ENCODE data around the gene TRPC4.

Gene TRPC4

GRCh38 chr13:37869756-37870488 is at the start of gene TRPC4:
Gene TRPC4, minus strand, starts transcription at chr13:37869772. Its CDS starts 86,439 bp downstream, at chr13:37783333.
- Histone ChIP-seq H3K36me3 (0 out of 2 replicates have a peak, but pooled peaks cover 10% of the 10 kb centered on the region), H4K20me1 (no peaks in the 10 kb centered on the region), H3K4me3 (no peak within 1 kb of the TSS), H3K27ac (no peak within 1 kb of the TSS), H3K9me3 (peaks cover 23% of the 10 kb centered on the region), H3K4me1 (no peaks in the 10 kb centered on the region), H3K4me2 (no peak within 1 kb of the TSS), H3K27me3 (no peaks in the 10 kb centered on the region), H3K9ac (no peak within 1 kb of the TSS)
- TF ChIP-seq Cebpa-rat (IDR thresholded peaks at IDR 0.05) = no peak

- Histone ChIP-seq H3K27ac (no peak overlapping the region), H3K9ac (no peak overlapping the region), H3K27me3 (no peaks in the 10 kb centered on the region), H3K4me2 (no peak overlapping the region), H4K20me1 (no peaks in the 10 kb centered on the region), H3K36me3 (no peaks in the 10 kb centered on the region), H3K9me3 (peaks cover 29% of the 10 kb centered on the region), H3K4me1 (peaks cover 15% of the 10 kb centered on the region), H3K4me3 (no peak overlapping the region)
- TF ChIP-seq Cebpa-rat (IDR thresholded peaks at IDR 0.05) = no peak
Observed at GRCh38 chr13:37918751-37919150, 49.2 kb upstream of the TRPC4 start.

- H3K9ac ChIP-seq = no peak overlapping the region; the same call in 1 of the 2 replicates
- no peaks in the 10 kb centered on the region for H3K27me3 ChIP-seq
- H3K27ac ChIP-seq = no peak overlapping the region
- no peak for TF ChIP-seq Cebpa-rat (IDR thresholded peaks at IDR 0.05)
- no peaks in the 10 kb centered on the region for H3K36me3 ChIP-seq
- H3K4me2 ChIP-seq = peak overlapping the region; percentile 11; the same call in 1 of the 2 replicates
- H4K20me1 ChIP-seq = no peaks in the 10 kb centered on the region
- H3K4me3 ChIP-seq = no peak overlapping the region
- peaks cover 15% of the 10 kb centered on the region for H3K4me1 ChIP-seq
- H3K9me3 ChIP-seq = peaks cover 29% of the 10 kb centered on the region
Observed at GRCh38 chr13:37918116-37918714, 48.6 kb upstream of the TRPC4 start.

GRCh38 chr13:37914781-37915391 is 45.3 kb upstream of the TRPC4 start:
- TF ChIP-seq Cebpa-rat (IDR thresholded peaks at IDR 0.05) = no peak
- Histone ChIP-seq H3K4me1 (peaks cover 14% of the 10 kb centered on the region), H3K9me3 (peaks cover 39% of the 10 kb centered on the region), H3K4me3 (no peak overlapping the region), H3K27ac (no peak overlapping the region), H3K27me3 (no peaks in the 10 kb centered on the region), H3K9ac (no peak overlapping the region), H3K4me2 (no peak overlapping the region), H3K36me3 (no peaks in the 10 kb centered on the region), H4K20me1 (no peaks in the 10 kb centered on the region)

GRCh38 chr13:37910790-37911189 is 41.2 kb upstream of the TRPC4 start:
- no peak overlapping the region for H3K27ac ChIP-seq
- no peaks in the 10 kb centered on the region for H3K27me3 ChIP-seq
- no peak overlapping the region for H3K4me3 ChIP-seq
- H3K4me1 ChIP-seq = peaks cover 16% of the 10 kb centered on the region
- H3K4me2 ChIP-seq = no peak overlapping the region
- TF ChIP-seq Cebpa-rat (IDR thresholded peaks at IDR 0.05) = no peak
- H3K9me3 ChIP-seq = peaks cover 25% of the 10 kb centered on the region
- H3K9ac ChIP-seq = no peak overlapping the region
- H4K20me1 ChIP-seq = no peaks in the 10 kb centered on the region
- no peaks in the 10 kb centered on the region for H3K36me3 ChIP-seq

GRCh38 chr13:37906880-37907279 is 37.3 kb upstream of the TRPC4 start:
- H3K9ac ChIP-seq = peak overlapping the region; percentile 5; the same call in 1 of the 2 replicates
- peaks cover 20% of the 10 kb centered on the region; the same call in 1 of the 2 replicates for H3K9me3 ChIP-seq
- peaks cover 30% of the 10 kb centered on the region for H3K4me1 ChIP-seq
- H3K4me3 ChIP-seq = no peak overlapping the region
- peak overlapping the region; percentile 48 for H3K4me2 ChIP-seq
- no peaks in the 10 kb centered on the region for H3K27me3 ChIP-seq
- H3K36me3 ChIP-seq = no peaks in the 10 kb centered on the region
- no peak for TF ChIP-seq Cebpa-rat (IDR thresholded peaks at IDR 0.05)
- no peaks in the 10 kb centered on the region for H4K20me1 ChIP-seq
- H3K27ac ChIP-seq = peak overlapping the region; percentile 76

GRCh38 chr13:37905736-37906135 is 36.2 kb upstream of the TRPC4 start:
- H3K9ac ChIP-seq = peak overlapping the region; percentile 60; the same call in 1 of the 2 replicates
- H3K36me3 ChIP-seq = no peaks in the 10 kb centered on the region
- no peak overlapping the region for H3K4me3 ChIP-seq
- TF ChIP-seq Cebpa-rat (IDR thresholded peaks at IDR 0.05) = no peak
- H3K27ac ChIP-seq = peak overlapping the region; percentile 76
- no peaks in the 10 kb centered on the region for H4K20me1 ChIP-seq
- H3K4me1 ChIP-seq = peaks cover 30% of the 10 kb centered on the region
- peak overlapping the region; percentile 48 for H3K4me2 ChIP-seq
- H3K27me3 ChIP-seq = no peaks in the 10 kb centered on the region
- H3K9me3 ChIP-seq = peaks cover 21% of the 10 kb centered on the region; the same call in 1 of the 2 replicates

GRCh38 chr13:37899753-37900152 is 30.2 kb upstream of the TRPC4 start:
- H3K4me1 ChIP-seq = peaks cover 10% of the 10 kb centered on the region
- H3K36me3 ChIP-seq = no peaks in the 10 kb centered on the region
- no peak overlapping the region for H3K27ac ChIP-seq
- peaks cover 18% of the 10 kb centered on the region; the same call in 1 of the 2 replicates for H3K9me3 ChIP-seq
- H3K4me3 ChIP-seq = no peak overlapping the region
- H3K4me2 ChIP-seq = peak overlapping the region; percentile 11
- no peak overlapping the region for H3K9ac ChIP-seq
- TF ChIP-seq Cebpa-rat (IDR thresholded peaks at IDR 0.05) = no peak
- H3K27me3 ChIP-seq = no peaks in the 10 kb centered on the region
- H4K20me1 ChIP-seq = no peaks in the 10 kb centered on the region

- H3K27ac ChIP-seq = no peak overlapping the region
- TF ChIP-seq Cebpa-rat (IDR thresholded peaks at IDR 0.05) = no peak
- no peaks in the 10 kb centered on the region; the same call in 1 of the 2 replicates for H3K9me3 ChIP-seq
- no peaks in the 10 kb centered on the region for H3K36me3 ChIP-seq
- no peak overlapping the region for H3K9ac ChIP-seq
- H3K4me3 ChIP-seq = no peak overlapping the region
- H3K4me1 ChIP-seq = no peaks in the 10 kb centered on the region
- H3K27me3 ChIP-seq = no peaks in the 10 kb centered on the region
- H3K4me2 ChIP-seq = no peak overlapping the region
- no peaks in the 10 kb centered on the region for H4K20me1 ChIP-seq
Observed at GRCh38 chr13:37893321-37893720, 23.7 kb upstream of the TRPC4 start.

GRCh38 chr13:37889820-37890219 is 20.2 kb upstream of the TRPC4 start:
- no peak overlapping the region for H3K9ac ChIP-seq
- H3K9me3 ChIP-seq = no peaks in the 10 kb centered on the region; the same call in 1 of the 2 replicates
- H3K4me1 ChIP-seq = no peaks in the 10 kb centered on the region
- H3K4me3 ChIP-seq = no peak overlapping the region
- no peaks in the 10 kb centered on the region for H4K20me1 ChIP-seq
- TF ChIP-seq Cebpa-rat (IDR thresholded peaks at IDR 0.05) = no peak
- H3K36me3 ChIP-seq = no peaks in the 10 kb centered on the region
- H3K4me2 ChIP-seq = no peak overlapping the region
- no peaks in the 10 kb centered on the region for H3K27me3 ChIP-seq
- H3K27ac ChIP-seq = no peak overlapping the region

All from BLaER1 (cell line).